ENCODE results near the gene SLC16A2. TPM values are rescaled to one million over a fixed set of nuclear protein-coding genes. Genes with fewer than 3 reads are reported as not detected.

The SLC16A2 gene
- polyA plus RNA-seq, 1 of the 3 experiments (the other 2 are of a cell fraction): 10.9 TPM

GRCh38 chrX:74395556-74395955, 25.7 kb upstream of the SLC16A2 start:
- no peaks in the 10 kb centered on the region for H3K4me1 ChIP-seq (ENCODE audit: control insufficient read depth in 1 of 2, insufficient read depth in 2 of 2, low read depth in 1 of 2, low read length in 1 of 2)
- no peak for DNase-seq
- no peaks in the 10 kb centered on the region for H3K9me2 ChIP-seq
- no peaks in the 10 kb centered on the region for H3K79me2 ChIP-seq (ENCODE audit: insufficient read depth)
- no peaks in the 10 kb centered on the region for H4K20me1 ChIP-seq (ENCODE audit: insufficient read depth)
- no peak overlapping the region for H3K27ac ChIP-seq (ENCODE audit: low read depth in 2 of 2, low read length in 1 of 2)
- H3K4me3 ChIP-seq (ENCODE audit: low read depth in 2 of 2, low read length in 1 of 2): no peak overlapping the region
- no peak overlapping the region for H3K4me2 ChIP-seq
- H3K36me3 ChIP-seq (replicated peaks in 1 of 2; ENCODE audit: control insufficient read depth in 1 of 2, insufficient read depth in 2 of 2, low read length in 1 of 2): no peaks in the 10 kb centered on the region
- H3K9me3 ChIP-seq: no peaks in the 10 kb centered on the region
- peaks cover 7% of the 10 kb centered on the region for H3K27me3 ChIP-seq (ENCODE audit: insufficient read depth)
- no peaks in the 10 kb centered on the region for H3F3A ChIP-seq (replicated peaks; ENCODE audit: insufficient read depth)
- POLR2A ChIA-PET: no interaction called here
- CTCF ChIA-PET: no interaction called here
- H3K9ac ChIP-seq: no peak overlapping the region
- 42% methylated on average over 1 of the region's 1 CpG for WGBS (ENCODE audit: low lambda C conversion rate)
- TF ChIP-seq TCF12 (IDR thresholded peaks at IDR 0.05) (no peak), SIN3A (IDR thresholded peaks at IDR 0.05; ENCODE audit: borderline replicate concordance, low read depth, low read length) (no peak), RXRA (IDR thresholded peaks at IDR 0.05; ENCODE audit: borderline replicate concordance, low read depth) (no peak), ELF1 (IDR thresholded peaks at IDR 0.05) (no peak), NFIC (IDR thresholded peaks at IDR 0.05; ENCODE audit: borderline replicate concordance) (no peak), GABPA (IDR thresholded peaks at IDR 0.05; ENCODE audit: low read depth) (no peak), POLR2AphosphoS5 (IDR thresholded peaks at IDR 0.05; ENCODE audit: low read depth, low read length) (no peak), MAX (IDR thresholded peaks at IDR 0.05; ENCODE audit: low read depth) (no peak)
- TF ChIP-seq, protein P1, sequence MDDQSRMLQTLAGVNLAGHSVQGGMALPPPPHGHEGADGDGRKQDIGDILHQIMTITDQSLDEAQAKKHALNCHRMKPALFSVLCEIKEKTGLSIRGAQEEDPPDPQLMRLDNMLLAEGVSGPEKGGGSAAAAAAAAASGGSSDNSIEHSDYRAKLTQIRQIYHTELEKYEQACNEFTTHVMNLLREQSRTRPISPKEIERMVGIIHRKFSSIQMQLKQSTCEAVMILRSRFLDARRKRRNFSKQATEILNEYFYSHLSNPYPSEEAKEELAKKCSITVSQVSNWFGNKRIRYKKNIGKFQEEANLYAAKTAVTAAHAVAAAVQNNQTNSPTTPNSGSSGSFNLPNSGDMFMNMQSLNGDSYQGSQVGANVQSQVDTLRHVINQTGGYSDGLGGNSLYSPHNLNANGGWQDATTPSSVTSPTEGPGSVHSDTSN (IDR thresholded peaks at IDR 0.05): no peak
- TF ChIP-seq, protein P2, sequence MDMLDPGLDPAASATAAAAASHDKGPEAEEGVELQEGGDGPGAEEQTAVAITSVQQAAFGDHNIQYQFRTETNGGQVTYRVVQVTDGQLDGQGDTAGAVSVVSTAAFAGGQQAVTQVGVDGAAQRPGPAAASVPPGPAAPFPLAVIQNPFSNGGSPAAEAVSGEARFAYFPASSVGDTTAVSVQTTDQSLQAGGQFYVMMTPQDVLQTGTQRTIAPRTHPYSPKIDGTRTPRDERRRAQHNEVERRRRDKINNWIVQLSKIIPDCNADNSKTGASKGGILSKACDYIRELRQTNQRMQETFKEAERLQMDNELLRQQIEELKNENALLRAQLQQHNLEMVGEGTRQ (IDR thresholded peaks at IDR 0.05; ENCODE audit: borderline replicate concordance, low read depth, low read length): no peak
- TF ChIP-seq, protein P3, sequence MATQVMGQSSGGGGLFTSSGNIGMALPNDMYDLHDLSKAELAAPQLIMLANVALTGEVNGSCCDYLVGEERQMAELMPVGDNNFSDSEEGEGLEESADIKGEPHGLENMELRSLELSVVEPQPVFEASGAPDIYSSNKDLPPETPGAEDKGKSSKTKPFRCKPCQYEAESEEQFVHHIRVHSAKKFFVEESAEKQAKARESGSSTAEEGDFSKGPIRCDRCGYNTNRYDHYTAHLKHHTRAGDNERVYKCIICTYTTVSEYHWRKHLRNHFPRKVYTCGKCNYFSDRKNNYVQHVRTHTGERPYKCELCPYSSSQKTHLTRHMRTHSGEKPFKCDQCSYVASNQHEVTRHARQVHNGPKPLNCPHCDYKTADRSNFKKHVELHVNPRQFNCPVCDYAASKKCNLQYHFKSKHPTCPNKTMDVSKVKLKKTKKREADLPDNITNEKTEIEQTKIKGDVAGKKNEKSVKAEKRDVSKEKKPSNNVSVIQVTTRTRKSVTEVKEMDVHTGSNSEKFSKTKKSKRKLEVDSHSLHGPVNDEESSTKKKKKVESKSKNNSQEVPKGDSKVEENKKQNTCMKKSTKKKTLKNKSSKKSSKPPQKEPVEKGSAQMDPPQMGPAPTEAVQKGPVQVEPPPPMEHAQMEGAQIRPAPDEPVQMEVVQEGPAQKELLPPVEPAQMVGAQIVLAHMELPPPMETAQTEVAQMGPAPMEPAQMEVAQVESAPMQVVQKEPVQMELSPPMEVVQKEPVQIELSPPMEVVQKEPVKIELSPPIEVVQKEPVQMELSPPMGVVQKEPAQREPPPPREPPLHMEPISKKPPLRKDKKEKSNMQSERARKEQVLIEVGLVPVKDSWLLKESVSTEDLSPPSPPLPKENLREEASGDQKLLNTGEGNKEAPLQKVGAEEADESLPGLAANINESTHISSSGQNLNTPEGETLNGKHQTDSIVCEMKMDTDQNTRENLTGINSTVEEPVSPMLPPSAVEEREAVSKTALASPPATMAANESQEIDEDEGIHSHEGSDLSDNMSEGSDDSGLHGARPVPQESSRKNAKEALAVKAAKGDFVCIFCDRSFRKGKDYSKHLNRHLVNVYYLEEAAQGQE (IDR thresholded peaks at IDR 0.05; ENCODE audit: low read depth, low read length): no peak
- no peak overlapping the region for H2AFZ ChIP-seq (ENCODE audit: low read depth)

GRCh38 chrX:74405973-74406489, 15.3 kb upstream of the SLC16A2 start:
- Histone ChIP-seq H2AFZ (ENCODE audit: low read depth) (no peak overlapping the region), H3K4me2 (no peak overlapping the region), H3K9me2 (no peaks in the 10 kb centered on the region), H3K4me3 (ENCODE audit: low read depth in 2 of 2, low read length in 1 of 2) (no peak overlapping the region), H3K9me3 (no peaks in the 10 kb centered on the region), H3F3A (replicated peaks; ENCODE audit: insufficient read depth) (no peaks in the 10 kb centered on the region), H3K9ac (no peak overlapping the region), H3K79me2 (ENCODE audit: insufficient read depth) (no peaks in the 10 kb centered on the region), H3K27me3 (ENCODE audit: insufficient read depth) (no peaks in the 10 kb centered on the region; the same call in 1 of the 2 replicates), H4K20me1 (ENCODE audit: insufficient read depth) (no peaks in the 10 kb centered on the region), H3K4me1 (ENCODE audit: control insufficient read depth in 1 of 2, insufficient read depth in 2 of 2, low read depth in 1 of 2, low read length in 1 of 2) (no peaks in the 10 kb centered on the region), H3K36me3 (replicated peaks in 1 of 2; ENCODE audit: control insufficient read depth in 1 of 2, insufficient read depth in 2 of 2, low read length in 1 of 2) (no peaks in the 10 kb centered on the region), H3K27ac (ENCODE audit: low read depth in 2 of 2, low read length in 1 of 2) (no peak overlapping the region)
- DNase-seq: no peak
- no peak for TF ChIP-seq TCF12 (IDR thresholded peaks at IDR 0.05)
- no peak for TF ChIP-seq NFIC (IDR thresholded peaks at IDR 0.05; ENCODE audit: borderline replicate concordance)
- TF ChIP-seq SMC3 (IDR thresholded peaks at IDR 0.05; ENCODE audit: low read depth, low read length): no peak
- TF ChIP-seq TAF1 (IDR thresholded peaks at IDR 0.05; ENCODE audit: borderline replicate concordance, low read depth, low read length): no peak
- TF ChIP-seq RFX5 (IDR thresholded peaks at IDR 0.05; ENCODE audit: low read length): no peak
- TF ChIP-seq FOXM1 (IDR thresholded peaks at IDR 0.05; ENCODE audit: low read depth): no peak
- no peak for TF ChIP-seq RAD21 (IDR thresholded peaks at IDR 0.05; ENCODE audit: low read length)
- TF ChIP-seq TEAD4 (IDR thresholded peaks at IDR 0.05; ENCODE audit: borderline replicate concordance, insufficient read depth): no peak
- WGBS (ENCODE audit: low lambda C conversion rate): 31% methylated on average over 2 of the region's 2 CpGs
- ChIA-PET CTCF (no interaction called here), POLR2A (no interaction called here)
